K562 treated with DMSO at 1 percent for 12 hours (cell line): ENCODE data around the gene OR2L5. TPM values are rescaled to one million over a fixed set of nuclear protein-coding genes. Genes with fewer than 3 reads are reported as not detected.

Source experiments
- total RNA-seq: library from RNA; unstranded; fragments of 300-600 nt; gene quantifications from 2 replicates; pipeline ENCODE4 v1.2.3, GENCODE V29; 2022; ENCODE audit not compliant: insufficient read depth

The OR2L5 gene, protein sequence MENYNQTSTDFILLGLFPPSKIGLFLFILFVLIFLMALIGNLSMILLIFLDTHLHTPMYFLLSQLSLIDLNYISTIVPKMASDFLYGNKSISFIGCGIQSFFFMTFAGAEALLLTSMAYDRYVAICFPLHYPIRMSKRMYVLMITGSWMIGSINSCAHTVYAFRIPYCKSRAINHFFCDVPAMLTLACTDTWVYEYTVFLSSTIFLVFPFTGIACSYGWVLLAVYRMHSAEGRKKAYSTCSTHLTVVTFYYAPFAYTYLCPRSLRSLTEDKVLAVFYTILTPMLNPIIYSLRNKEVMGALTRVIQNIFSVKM
- total RNA-seq, result not detected in 2 replicates

DNA sequence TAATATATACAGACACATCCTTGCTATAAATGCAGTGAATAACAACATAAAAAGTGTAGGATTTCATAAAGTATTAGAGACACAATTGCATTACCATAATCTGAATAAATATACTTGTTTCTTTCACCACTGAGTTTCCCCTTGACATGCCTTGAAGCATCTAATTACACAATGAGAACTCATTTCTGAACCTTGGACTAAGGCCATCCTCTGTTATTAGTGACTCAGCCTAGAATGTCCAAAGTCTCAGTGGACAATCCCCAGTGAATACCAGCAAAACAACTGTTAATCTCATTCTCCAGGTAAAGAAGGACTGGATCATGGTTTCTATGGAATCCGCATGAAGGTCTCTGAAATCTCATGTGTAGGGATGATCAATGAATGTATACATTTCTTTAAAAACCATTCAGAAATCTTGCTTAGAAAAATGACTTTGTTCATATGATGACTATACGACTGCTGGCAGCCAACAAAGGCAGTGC lies at the start of gene OR2L5:
Gene OR2L5, plus strand, starts transcription at position 432 of the 482 bp plus-strand sequence. CDS start 8,288 bp downstream, outside the sequence.

DNA sequence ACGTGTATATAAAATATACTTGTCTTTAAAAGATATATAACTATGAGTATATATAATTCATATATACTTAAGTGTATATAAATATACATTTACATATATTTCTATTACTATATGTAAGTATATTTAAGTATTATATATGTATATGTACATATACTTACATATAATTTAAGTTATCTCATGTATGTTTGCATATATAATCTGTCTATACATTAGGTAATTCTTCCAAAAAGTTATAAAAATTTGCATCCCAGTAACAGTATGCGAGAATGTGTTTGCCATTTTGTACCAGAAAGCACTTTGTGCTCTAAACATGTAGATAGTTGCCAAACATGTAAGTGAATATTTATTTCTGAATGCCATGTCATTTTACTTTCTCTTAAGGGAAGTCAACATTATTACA lies 48.5 kb upstream of the OR2L5 start, which contains the start of gene OR2AK2:
Gene OR2AK2, plus strand, starts transcription at position 301 of the 400 bp plus-strand sequence. CDS start 144 bp downstream, outside the sequence.

DNA sequence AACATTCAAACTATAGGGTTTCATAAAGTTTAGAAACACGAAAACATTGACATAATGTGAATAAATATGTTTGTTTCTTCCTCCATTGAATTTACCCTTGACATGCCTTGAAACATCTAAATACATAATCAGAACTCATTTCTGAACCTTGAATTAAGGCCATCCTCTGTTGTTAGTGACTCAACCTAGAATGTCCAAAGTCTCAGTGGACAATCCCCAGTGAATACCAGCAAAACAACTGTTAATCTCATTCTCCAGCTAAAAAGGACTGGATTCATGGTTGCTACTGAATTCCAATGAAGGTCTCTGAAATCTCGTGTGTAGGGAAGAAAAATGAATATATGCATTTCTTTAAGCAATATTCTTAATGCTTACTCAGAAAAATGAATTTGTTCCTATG lies 16.3 kb downstream of the OR2L5 start, which contains the start of gene OR2L2:
Gene OR2L2, plus strand, starts transcription at position 301 of the 400 bp plus-strand sequence. CDS start 8,198 bp downstream, outside the sequence.

GRCh38 chr1:248046536-248046935 lies 33.1 kb downstream of the OR2L5 start, which contains the start of gene OR2L3:
Gene OR2L3 (plus strand): TSS chr1:248046836. CDS start chr1:248060682, 13,846 bp downstream.

Other genes starting within 250 kb of the OR2L5 start
- not detected in 2 replicates for gene OR14A16, start 189.5 kb upstream of the OR2L5 start, total RNA-seq
- not detected in 2 replicates for gene OR11L1, start 171.8 kb upstream of the OR2L5 start, total RNA-seq
- 6.8 and 25.3 TPM in 2 replicates for gene TRIM58, start 156.5 kb upstream of the OR2L5 start, total RNA-seq
- 8.5 TPM in 1 of 2 replicates, not detected in the other for gene OR2W3, start 118.1 kb upstream of the OR2L5 start, total RNA-seq
- gene OR2T8, start 93.4 kb upstream of the OR2L5 start, total RNA-seq, result not detected in 2 replicates
- gene OR2AJ1, start 88.8 kb upstream of the OR2L5 start, total RNA-seq, result not detected in 2 replicates
- not detected in 2 replicates for gene OR2L8, start 64.8 kb upstream of the OR2L5 start, total RNA-seq
- gene OR2AK2, start 48.4 kb upstream of the OR2L5 start, total RNA-seq, result not detected in 2 replicates
- gene OR2L2, start 16.4 kb downstream of the OR2L5 start, total RNA-seq, result not detected in 2 replicates
- gene OR2L3, start 33.2 kb downstream of the OR2L5 start, total RNA-seq, result not detected in 2 replicates
- gene OR2L13, start 81.5 kb downstream of the OR2L5 start, total RNA-seq, result not detected in 2 replicates
- not detected in 2 replicates for gene OR2M5, start 131.5 kb downstream of the OR2L5 start, total RNA-seq
- gene OR2M2, start 161.2 kb downstream of the OR2L5 start, total RNA-seq, result not detected in 2 replicates
- not detected in 2 replicates for gene OR2M3, start 183.6 kb downstream of the OR2L5 start, total RNA-seq
- not detected in 2 replicates for gene OR2M4, start 217.8 kb downstream of the OR2L5 start, total RNA-seq